Middle frontal gyrus (tissue), 1 donor: ENCODE measurements around the gene TPD52L1.

ENCODE experiments used
- DNase-seq: peaks from one replicate; pipeline ENCODE4 v3.0.0-alpha.2; 2015; ENCODE audit warnings: low spot score; ENCODE audit errors: extremely low spot score

TPD52L1 gene

GRCh38 chr6:125207956-125208355 is 54.4 kb downstream of the TPD52L1 start:
- no peak for DNase-seq

GRCh38 chr6:125208625-125209249 is 55.2 kb downstream of the TPD52L1 start:
- no peak for DNase-seq

- DNase-seq, result no peak
These were observed 57.1 kb downstream of the TPD52L1 start for GRCh38 chr6:125210667-125211066.

GRCh38 chr6:125211352-125211751 is 57.8 kb downstream of the TPD52L1 start:
- no peak for DNase-seq

- no peak for DNase-seq
These were observed 58.8 kb downstream of the TPD52L1 start for GRCh38 chr6:125212377-125212776.

GRCh38 chr6:125213939-125214338 is 60.4 kb downstream of the TPD52L1 start:
- no peak for DNase-seq

GRCh38 chr6:125215252-125215819 is 61.8 kb downstream of the TPD52L1 start:
- DNase-seq, result no peak

- no peak for DNase-seq
These were observed 62.4 kb downstream of the TPD52L1 start for GRCh38 chr6:125216015-125216414.

- DNase-seq, result no peak
These were observed 63.8 kb downstream of the TPD52L1 start for GRCh38 chr6:125217369-125217768.

- DNase-seq, result no peak
These were observed 64.4 kb downstream of the TPD52L1 start for GRCh38 chr6:125217992-125218391.

- DNase-seq, result no peak
These were observed 65.9 kb downstream of the TPD52L1 start for GRCh38 chr6:125219361-125219895.

- DNase-seq, result no peak
These were observed 67.1 kb downstream of the TPD52L1 start for GRCh38 chr6:125220712-125221111.

GRCh38 chr6:125222531-125223455 is 69.2 kb downstream of the TPD52L1 start:
- no peak for DNase-seq

- DNase-seq, result no peak
These were observed 70.8 kb downstream of the TPD52L1 start for GRCh38 chr6:125224231-125224861.

GRCh38 chr6:125227244-125227643 is 73.7 kb downstream of the TPD52L1 start:
- DNase-seq, result no peak

- DNase-seq, result no peak
These were observed 75.5 kb downstream of the TPD52L1 start for GRCh38 chr6:125228981-125229479.

GRCh38 chr6:125230674-125231073 is 77.1 kb downstream of the TPD52L1 start:
- no peak for DNase-seq

- no peak for DNase-seq
These were observed 77.6 kb downstream of the TPD52L1 start for GRCh38 chr6:125231133-125231532.

GRCh38 chr6:125231574-125232343 is 78.2 kb downstream of the TPD52L1 start:
- DNase-seq, result no peak

- DNase-seq, result no peak
These were observed 78.9 kb downstream of the TPD52L1 start for GRCh38 chr6:125232466-125232865.

- DNase-seq, result no peak
These were observed 79.6 kb downstream of the TPD52L1 start for GRCh38 chr6:125233202-125233601.
